Thymus (tissue), 11 donors: ENCODE measurements around the gene MGAT4D. TPM values are rescaled to one million over a fixed set of nuclear protein-coding genes. Genes with fewer than 3 reads are reported as not detected.

ENCODE experiments used
- DNase-seq, 9 donors: peaks; one replicate each; pipeline ENCODE4 v3.0.0-alpha.2; 2013; ENCODE audit warnings: low spot score in 9 of 9, low read depth in 6 of 9, missing footprints in 1 of 9
- H3K27ac ChIP-seq, 2 donors: one replicate each; pipeline ENCODE4 v1.5.1; 2013; ENCODE audit warnings: control low read depth in 1 of 2, low read depth in 1 of 2, low read length in 1 of 2, mild to moderate bottlenecking in 1 of 2, moderate library complexity in 1 of 2
- H3K27me3 ChIP-seq, 2 donors: one replicate each; pipeline ENCODE4 v1.5.1; 2013; ENCODE audit warnings: low read length in 1 of 2; ENCODE audit not compliant: control insufficient read depth in 2 of 2, insufficient read depth in 1 of 2
- H3K36me3 ChIP-seq, 2 donors: one replicate each; pipeline ENCODE4 v1.5.1; 2013; ENCODE audit warnings: low read length in 1 of 2, mild to moderate bottlenecking in 1 of 2, moderate library complexity in 1 of 2; ENCODE audit not compliant: control insufficient read depth in 2 of 2, insufficient read depth in 2 of 2
- H3K4me1 ChIP-seq, 2 donors: one replicate each; pipeline ENCODE4 v1.5.1; 2013; ENCODE audit warnings: low read length in 2 of 2; ENCODE audit not compliant: control insufficient read depth in 2 of 2, insufficient read depth in 2 of 2
- H3K4me3 ChIP-seq, 2 donors: one replicate each; pipeline ENCODE4 v1.5.1; 2013; ENCODE audit warnings: low read length in 2 of 2, control low read depth in 1 of 2, mild to moderate bottlenecking in 1 of 2
- H3K9me3 ChIP-seq, 2 donors: one replicate each; pipeline ENCODE4 v1.5.1; 2013; ENCODE audit warnings: low read length in 1 of 2, mild to moderate bottlenecking in 1 of 2; ENCODE audit not compliant: control insufficient read depth in 2 of 2, insufficient read depth in 1 of 2
- WGBS: extraction: QIAGEN DNeasy Blood & Tissue Kit; methylation state at CpG from one replicate; pipeline ENCODE4 v1.1.7; 2013; 5-methylcytosine and 5-hydroxymethylcytosine counted together
- polyA plus RNA-seq: library from polyadenylated mRNA; stranded (reverse); fragments of 200-250 nt; gene quantifications from one replicate; pipeline ENCODE4 v1.2.3, GENCODE V29; 2013
- total RNA-seq: library from RNA; stranded (reverse); fragments of 120-200 nt; gene quantifications from one replicate; pipeline ENCODE4 v1.2.4, GENCODE V29; 2013
- donor health status: healthy.

The MGAT4D gene
- total and polyA plus RNA-seq, 2 donors = not detected

DNA sequence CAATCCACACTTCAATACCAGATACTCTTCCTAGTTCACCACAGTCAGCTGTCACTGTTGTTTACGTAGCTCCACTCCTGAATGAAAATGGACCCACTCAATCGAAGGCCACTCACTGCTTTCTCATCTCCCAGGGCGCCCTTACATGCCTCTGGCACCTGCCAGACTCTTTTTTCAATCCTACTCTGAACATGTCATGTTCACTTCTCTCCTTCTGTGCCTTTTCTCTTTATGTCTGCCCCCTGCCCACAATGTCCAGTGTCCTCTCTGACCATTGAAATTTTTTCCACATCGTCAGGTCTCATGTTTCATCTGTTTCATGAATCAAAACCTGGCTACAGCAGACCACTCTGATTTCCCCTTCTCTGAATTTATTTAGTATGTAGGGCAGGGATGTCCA, 1.3 kb upstream of the MGAT4D start:
- H3K27ac ChIP-seq = no peak overlapping the region
- peaks cover 34 to 71% of the 10 kb centered on the region in 2 donors for H3K27me3 ChIP-seq
- no peaks in the 10 kb centered on the region for H3K36me3 ChIP-seq
- no peak overlapping the region for H3K4me3 ChIP-seq
- 90% methylated on average over 4 of the region's 4 CpGs for WGBS
- no peaks in the 10 kb centered on the region for H3K9me3 ChIP-seq
- H3K4me1 ChIP-seq = peaks cover 0 to 4% of the 10 kb centered on the region in 2 donors
- no peak for DNase-seq

DNA sequence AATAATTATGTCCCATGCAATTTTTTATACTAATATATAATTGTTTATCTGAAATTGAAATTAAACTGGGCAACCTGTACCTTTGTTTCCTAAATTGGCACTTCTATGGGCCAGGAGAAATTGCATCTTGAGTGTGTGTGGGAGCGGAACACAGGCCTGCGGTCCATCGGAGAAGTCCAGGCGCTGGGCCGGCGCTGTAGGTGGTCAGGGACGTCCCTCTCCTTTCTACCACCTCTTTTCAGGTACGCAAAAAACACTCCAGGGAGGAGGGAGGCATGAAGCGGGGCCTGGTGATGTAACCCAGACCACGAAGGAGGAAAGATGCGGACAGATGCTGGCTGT, 717 bp downstream of the MGAT4D start:
- H3K4me3 ChIP-seq = no peak overlapping the region
- 80% methylated on average over 11 of the region's 11 CpGs for WGBS
- H3K9me3 ChIP-seq = no peaks in the 10 kb centered on the region
- DNase-seq = no peak
- no peaks in the 10 kb centered on the region for H3K36me3 ChIP-seq
- no peak overlapping the region for H3K27ac ChIP-seq
- H3K27me3 ChIP-seq = peaks cover 34 to 71% of the 10 kb centered on the region in 2 donors
- peaks cover 0 to 4% of the 10 kb centered on the region in 2 donors for H3K4me1 ChIP-seq

DNA sequence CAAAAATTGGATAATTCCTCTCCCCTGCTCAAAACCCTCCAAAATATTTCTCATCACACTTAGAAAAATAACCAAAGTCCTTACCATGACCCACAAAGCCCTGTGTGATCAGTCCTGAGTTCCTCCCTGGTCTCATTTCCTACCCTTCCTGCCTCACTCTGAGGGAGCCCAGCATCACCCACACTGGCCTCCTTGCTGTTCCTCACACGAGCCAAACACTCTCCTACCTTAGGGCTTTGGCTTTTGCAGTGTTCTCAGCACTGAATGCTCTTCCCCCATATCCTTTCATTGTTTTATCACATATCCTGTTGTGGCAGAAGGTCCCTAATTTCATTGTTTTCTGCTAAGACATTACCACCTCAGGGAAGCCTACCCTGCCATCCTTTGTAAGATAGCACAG, 12.2 kb downstream of the MGAT4D start:
- no peaks in the 10 kb centered on the region for H3K36me3 ChIP-seq
- no peaks in the 10 kb centered on the region for H3K27me3 ChIP-seq
- no peak overlapping the region for H3K4me3 ChIP-seq
- H3K9me3 ChIP-seq = no peaks in the 10 kb centered on the region
- H3K27ac ChIP-seq = no peak overlapping the region
- H3K4me1 ChIP-seq = no peaks in the 10 kb centered on the region
- no peak for DNase-seq
- 83% methylated on average over 1 of the region's 1 CpG for WGBS

DNA sequence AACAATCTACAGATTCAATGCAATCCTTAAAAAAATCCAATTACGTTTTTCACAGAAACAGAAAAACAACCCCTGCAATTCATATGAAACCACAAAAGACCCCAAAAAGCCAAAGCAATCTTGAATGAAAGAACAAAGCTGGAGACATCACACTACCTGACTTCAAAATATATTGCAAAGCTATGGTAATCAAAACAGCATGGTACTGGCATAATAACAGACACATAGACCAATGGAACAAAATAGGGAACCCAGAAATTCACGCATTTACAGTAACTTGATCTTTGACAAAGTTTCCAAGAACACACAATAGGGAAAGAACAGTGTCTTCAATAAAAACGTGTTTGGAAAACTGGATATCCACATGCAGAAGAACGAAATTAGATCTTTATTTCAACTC, 14.6 kb downstream of the MGAT4D start:
- no peaks in the 10 kb centered on the region for H3K27me3 ChIP-seq
- H3K36me3 ChIP-seq = no peaks in the 10 kb centered on the region
- WGBS = 96% methylated on average over 4 of the region's 4 CpGs
- H3K9me3 ChIP-seq = no peaks in the 10 kb centered on the region
- no peak for DNase-seq
- H3K4me3 ChIP-seq = no peak overlapping the region
- H3K27ac ChIP-seq = no peak overlapping the region
- H3K4me1 ChIP-seq = no peaks in the 10 kb centered on the region

DNA sequence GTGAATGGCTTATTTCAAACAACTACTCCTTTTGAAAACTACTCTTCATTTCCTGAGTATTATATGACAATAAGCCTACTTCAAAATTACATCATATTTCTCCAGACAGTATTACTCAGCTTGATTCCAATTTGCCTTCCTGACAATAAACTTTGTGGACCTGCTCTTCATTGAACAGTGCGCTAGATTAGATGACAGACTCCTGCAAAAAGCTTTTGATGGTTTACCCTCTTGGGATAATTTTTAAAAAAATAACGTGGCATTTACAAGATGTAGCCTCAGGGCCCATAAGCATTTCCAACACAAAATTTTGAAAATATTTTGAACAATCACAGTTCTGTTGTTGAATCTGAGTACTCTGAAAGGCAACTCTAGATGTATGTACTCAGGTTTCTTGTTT, 25.9 kb downstream of the MGAT4D start:
- WGBS = 94% methylated on average over 2 of the region's 2 CpGs
- no peaks in the 10 kb centered on the region for H3K36me3 ChIP-seq

DNA sequence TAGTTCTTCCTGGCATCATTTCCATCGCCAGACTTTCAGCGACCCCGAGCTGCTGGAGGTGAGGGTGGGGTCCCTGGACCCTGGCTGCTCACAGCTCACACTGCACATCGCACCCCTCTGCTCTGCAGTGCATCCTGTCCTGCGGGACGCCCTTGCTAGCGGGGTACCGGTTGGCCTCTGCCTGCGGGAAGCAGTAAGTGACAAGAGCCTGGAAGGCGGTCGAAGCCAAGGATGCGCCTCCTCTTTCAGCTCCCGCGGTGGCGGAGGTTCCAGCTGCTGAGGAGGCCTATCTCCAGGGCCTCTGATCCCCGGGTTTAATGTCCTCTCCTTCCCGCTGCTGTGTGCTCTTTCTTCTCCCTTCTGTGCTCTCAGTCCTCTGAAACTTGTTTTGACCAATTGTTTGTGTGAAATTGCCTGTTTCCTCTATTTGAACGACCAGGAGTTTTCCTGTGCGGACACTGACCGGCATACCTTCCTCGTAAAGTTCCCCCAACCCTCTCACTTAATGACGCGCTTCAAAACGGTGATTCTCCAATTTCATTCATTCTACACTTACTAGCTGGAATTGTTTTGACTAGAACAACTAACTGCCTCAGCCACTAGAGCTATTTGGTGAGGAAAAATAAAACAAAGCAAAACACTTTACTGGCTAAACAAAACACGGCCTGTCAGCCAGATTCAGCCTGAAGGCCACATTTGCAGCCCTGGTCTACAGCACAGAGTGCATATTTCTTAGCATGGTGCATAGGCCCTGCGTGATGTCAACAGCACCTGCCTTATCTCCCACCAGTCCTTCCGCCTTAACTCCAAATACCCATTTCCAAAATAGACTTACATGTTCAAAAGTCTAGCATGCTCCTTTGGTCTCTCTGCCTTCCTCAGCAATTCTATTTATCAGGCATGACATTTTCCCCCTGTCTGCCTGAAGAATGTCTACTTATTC, 28.0 kb downstream of the MGAT4D start:
- Histone ChIP-seq H3K27ac (no peak overlapping the region), H3K36me3 (no peaks in the 10 kb centered on the region), H3K4me1 (no peaks in the 10 kb centered on the region), H3K27me3 (peaks cover 0 to 13% of the 10 kb centered on the region in 2 donors), H3K4me3 (no peak overlapping the region), H3K9me3 (no peaks in the 10 kb centered on the region)
- DNase-seq = no peak
- WGBS = 82% methylated on average over 27 of the region's 27 CpGs

More for the DNA sequence above, 25.9 kb downstream of the MGAT4D start:
- no peaks in the 10 kb centered on the region for H3K9me3 ChIP-seq
- H3K4me3 ChIP-seq = no peak overlapping the region
- no peak for DNase-seq
- peaks cover 0 to 13% of the 10 kb centered on the region in 2 donors for H3K27me3 ChIP-seq
- H3K4me1 ChIP-seq = no peaks in the 10 kb centered on the region
- no peak overlapping the region for H3K27ac ChIP-seq

DNA sequence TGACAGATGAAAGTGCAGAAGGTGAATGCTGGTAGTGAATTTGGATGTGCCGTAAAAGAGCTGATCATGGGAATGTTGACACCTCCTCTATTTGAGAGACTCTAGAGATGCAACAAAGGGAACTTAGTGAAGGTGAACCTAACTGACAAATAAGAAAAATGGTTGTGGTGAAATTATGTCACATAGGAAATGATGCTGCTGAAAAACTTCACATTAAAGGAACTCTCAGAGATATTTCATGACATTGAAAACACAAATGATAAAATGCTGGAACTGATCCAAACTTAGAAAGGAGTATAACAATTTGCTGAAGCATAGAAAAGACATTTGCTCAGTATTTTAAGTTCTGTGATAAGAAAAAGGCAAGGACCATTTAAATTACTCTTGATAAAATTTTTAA, 31.9 kb downstream of the MGAT4D start:
- DNase-seq = no peak
- no peak overlapping the region for H3K27ac ChIP-seq
- WGBS = 85% methylated on average over 1 of the region's 1 CpG
- H3K36me3 ChIP-seq = no peaks in the 10 kb centered on the region
- H3K4me3 ChIP-seq = no peak overlapping the region
- H3K27me3 ChIP-seq = peaks cover 0 to 13% of the 10 kb centered on the region in 2 donors
- H3K9me3 ChIP-seq = no peaks in the 10 kb centered on the region
- no peaks in the 10 kb centered on the region for H3K4me1 ChIP-seq

DNA sequence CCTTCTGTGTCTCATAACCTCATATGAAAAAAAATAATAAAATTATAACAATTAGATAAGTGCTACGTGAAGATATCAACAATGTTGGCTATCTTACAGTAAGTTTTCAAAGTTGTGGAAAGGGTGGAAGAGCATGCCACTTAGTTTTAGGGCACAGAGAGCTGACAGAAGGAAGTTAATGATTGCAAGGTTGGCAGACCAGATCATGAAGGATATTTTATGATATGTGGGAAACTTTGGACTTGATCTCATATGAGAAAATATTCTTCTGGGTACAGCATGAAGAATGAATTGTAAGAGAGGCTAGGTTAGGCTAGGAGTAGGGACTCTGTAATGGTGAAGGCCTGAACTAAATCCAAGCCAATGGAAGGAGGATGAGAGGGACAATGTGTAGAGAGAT, 34.5 kb downstream of the MGAT4D start:
- no peak for DNase-seq
- 96% methylated on average over 1 of the region's 1 CpG for whole genome bisulfite sequencing
- Histone ChIP-seq H3K27ac (no peak overlapping the region), H3K4me3 (no peak overlapping the region), H3K4me1 (no peaks in the 10 kb centered on the region), H3K36me3 (no peaks in the 10 kb centered on the region), H3K27me3 (no peaks in the 10 kb centered on the region), H3K9me3 (no peaks in the 10 kb centered on the region)

DNA sequence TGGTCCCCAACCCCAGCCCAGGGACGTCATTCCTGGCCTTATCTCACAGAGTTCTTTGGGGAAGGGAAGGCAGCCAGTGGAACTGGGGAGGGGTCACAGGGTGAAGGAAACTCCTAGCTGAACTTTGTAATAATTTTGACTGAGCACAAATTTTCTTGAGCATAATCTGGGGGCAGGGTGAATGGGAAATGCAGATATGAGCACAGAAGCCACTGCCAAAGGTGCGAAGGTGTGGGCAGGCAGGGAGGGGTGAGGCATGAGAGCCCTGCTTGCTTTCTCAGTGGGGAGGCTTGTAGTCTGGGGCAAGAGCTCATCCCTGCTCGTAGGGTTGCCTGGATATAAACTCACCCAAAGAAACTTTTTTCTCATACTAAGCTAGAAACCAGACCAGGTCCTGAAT, 34.9 kb downstream of the MGAT4D start:
- no peak overlapping the region for H3K4me3 ChIP-seq
- no peaks in the 10 kb centered on the region for H3K9me3 ChIP-seq
- WGBS = 97% methylated on average over 3 of the region's 3 CpGs
- no peaks in the 10 kb centered on the region for H3K27me3 ChIP-seq
- H3K27ac ChIP-seq = no peak overlapping the region
- H3K36me3 ChIP-seq = no peaks in the 10 kb centered on the region
- no peaks in the 10 kb centered on the region for H3K4me1 ChIP-seq
- no peak for DNase-seq
